ENCODE measurements around the gene SMIM33. TPM values are rescaled to one million over a fixed set of nuclear protein-coding genes. Genes with fewer than 3 reads are reported as not detected.

SMIM33 gene
- total RNA-seq, 1 experiment from 2014 or later = not detected

- Histone ChIP-seq H3K36me3 (ENCODE audit: insufficient read depth, low read length, poor library complexity, severe bottlenecking) (no peaks in the 10 kb centered on the region), H3K27me3 (replicated peaks; ENCODE audit: insufficient read depth, low read depth, low read length, poor library complexity) (no peaks in the 10 kb centered on the region), H3K4me3 (ENCODE audit: low read depth, low read length, poor library complexity, severe bottlenecking) (no peak overlapping the region), H3K9me3 (ENCODE audit: low read depth, low read length, poor library complexity, severe bottlenecking) (no peaks in the 10 kb centered on the region), H3K4me1 (ENCODE audit: insufficient read depth, low read length, poor library complexity, severe bottlenecking) (peaks cover 10% of the 10 kb centered on the region), H3K27ac (ENCODE audit: low read depth, low read length, poor library complexity, severe bottlenecking) (no peak overlapping the region)
- DNase-seq (ENCODE audit: low spot score) = no peak
- TF ChIP-seq, protein P1, sequence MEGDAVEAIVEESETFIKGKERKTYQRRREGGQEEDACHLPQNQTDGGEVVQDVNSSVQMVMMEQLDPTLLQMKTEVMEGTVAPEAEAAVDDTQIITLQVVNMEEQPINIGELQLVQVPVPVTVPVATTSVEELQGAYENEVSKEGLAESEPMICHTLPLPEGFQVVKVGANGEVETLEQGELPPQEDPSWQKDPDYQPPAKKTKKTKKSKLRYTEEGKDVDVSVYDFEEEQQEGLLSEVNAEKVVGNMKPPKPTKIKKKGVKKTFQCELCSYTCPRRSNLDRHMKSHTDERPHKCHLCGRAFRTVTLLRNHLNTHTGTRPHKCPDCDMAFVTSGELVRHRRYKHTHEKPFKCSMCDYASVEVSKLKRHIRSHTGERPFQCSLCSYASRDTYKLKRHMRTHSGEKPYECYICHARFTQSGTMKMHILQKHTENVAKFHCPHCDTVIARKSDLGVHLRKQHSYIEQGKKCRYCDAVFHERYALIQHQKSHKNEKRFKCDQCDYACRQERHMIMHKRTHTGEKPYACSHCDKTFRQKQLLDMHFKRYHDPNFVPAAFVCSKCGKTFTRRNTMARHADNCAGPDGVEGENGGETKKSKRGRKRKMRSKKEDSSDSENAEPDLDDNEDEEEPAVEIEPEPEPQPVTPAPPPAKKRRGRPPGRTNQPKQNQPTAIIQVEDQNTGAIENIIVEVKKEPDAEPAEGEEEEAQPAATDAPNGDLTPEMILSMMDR (conservative IDR thresholded peaks at IDR 0.05; ENCODE audit: low read depth, low read length) = no peak
- TF ChIP-seq EZH2 (IDR thresholded peaks at IDR 0.05; ENCODE audit: borderline replicate concordance, low read depth, low read length, poor library complexity, severe bottlenecking) = no peak
- CTCF ChIA-PET = no interaction called here
- BruUV-seq (replicated peaks) = no TSS peak
- POLR2A ChIA-PET (ENCODE audit: low non-redundant PET) = no interaction called here
- intact Hi-C loops (cut with micrococcal nuclease; ENCODE audit: unreplicated experiment) = no loop called here
Measured at GRCh38 chr5:139443831-139444453, 26.9 kb upstream of the SMIM33 start.

- H3K27me3 ChIP-seq (replicated peaks; ENCODE audit: insufficient read depth, low read depth, low read length, poor library complexity) = no peaks in the 10 kb centered on the region
- no peak for TF ChIP-seq EZH2 (IDR thresholded peaks at IDR 0.05; ENCODE audit: borderline replicate concordance, low read depth, low read length, poor library complexity, severe bottlenecking)
- TF ChIP-seq, protein P1 (conservative IDR thresholded peaks at IDR 0.05; ENCODE audit: low read depth, low read length) = no peak
- ChIA-PET CTCF (no interaction called here), POLR2A (ENCODE audit: low non-redundant PET) (no interaction called here)
- no peaks in the 10 kb centered on the region for H3K9me3 ChIP-seq (ENCODE audit: low read depth, low read length, poor library complexity, severe bottlenecking)
- H3K27ac ChIP-seq (ENCODE audit: low read depth, low read length, poor library complexity, severe bottlenecking) = no peak overlapping the region
- intact Hi-C loops (cut with micrococcal nuclease; ENCODE audit: unreplicated experiment) = no loop called here
- H3K36me3 ChIP-seq (ENCODE audit: insufficient read depth, low read length, poor library complexity, severe bottlenecking) = no peaks in the 10 kb centered on the region
- H3K4me3 ChIP-seq (ENCODE audit: low read depth, low read length, poor library complexity, severe bottlenecking) = no peak overlapping the region
- peaks cover 5% of the 10 kb centered on the region for H3K4me1 ChIP-seq (ENCODE audit: insufficient read depth, low read length, poor library complexity, severe bottlenecking)
- DNase-seq (ENCODE audit: low spot score) = no peak
- no TSS peak for BruUV-seq (replicated peaks)
Measured at GRCh38 chr5:139445325-139446170, 25.3 kb upstream of the SMIM33 start.

DNA sequence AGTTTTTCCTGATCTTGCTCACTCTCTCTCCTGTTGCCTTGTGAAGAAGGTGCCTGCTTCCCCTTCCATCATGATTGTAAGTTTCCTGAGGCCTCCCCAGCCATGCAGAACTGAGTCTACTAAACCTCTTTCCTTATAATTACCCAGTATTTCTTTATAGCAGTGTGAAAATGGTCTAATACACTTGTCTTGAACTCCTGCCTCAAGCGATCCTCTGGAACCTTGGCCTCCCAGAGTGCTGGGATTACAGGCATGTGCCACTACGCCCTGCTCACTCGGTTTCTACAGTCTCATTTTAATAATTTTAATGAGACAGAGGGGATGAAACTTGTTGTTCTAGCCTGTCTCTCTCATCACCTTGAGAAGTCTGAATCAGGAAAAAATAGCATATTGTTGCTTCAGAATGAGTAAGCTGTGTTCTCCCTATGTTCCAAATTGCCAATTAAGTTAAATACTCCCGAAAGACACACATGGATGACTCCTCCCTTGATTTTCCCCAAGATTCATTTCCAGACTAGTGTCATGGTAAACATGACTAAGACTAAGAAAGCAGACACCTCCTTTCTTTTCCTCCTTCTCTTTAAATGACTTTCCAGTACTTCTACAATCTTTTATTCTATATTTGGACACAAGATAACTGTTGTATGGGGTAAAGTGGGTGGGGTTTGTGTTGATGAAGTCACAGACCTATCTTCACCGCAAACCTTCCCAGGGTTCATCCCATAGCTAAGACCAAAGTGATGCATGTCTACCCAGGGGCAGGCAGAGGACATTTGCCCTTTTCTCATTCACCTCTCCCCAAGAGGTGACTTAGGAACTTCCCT, 23.6 kb upstream of the SMIM33 start:
- Histone ChIP-seq H3K9me3 (ENCODE audit: low read depth, low read length, poor library complexity, severe bottlenecking) (no peaks in the 10 kb centered on the region), H3K4me3 (ENCODE audit: low read depth, low read length, poor library complexity, severe bottlenecking) (no peak overlapping the region), H3K27me3 (replicated peaks; ENCODE audit: insufficient read depth, low read depth, low read length, poor library complexity) (no peaks in the 10 kb centered on the region), H3K4me1 (ENCODE audit: insufficient read depth, low read length, poor library complexity, severe bottlenecking) (peaks cover 5% of the 10 kb centered on the region), H3K36me3 (ENCODE audit: insufficient read depth, low read length, poor library complexity, severe bottlenecking) (no peaks in the 10 kb centered on the region), H3K27ac (ENCODE audit: low read depth, low read length, poor library complexity, severe bottlenecking) (no peak overlapping the region)
- POLR2A ChIA-PET (ENCODE audit: low non-redundant PET) = no interaction called here
- no TSS peak for BruUV-seq (replicated peaks)
- no peak for DNase-seq (ENCODE audit: low spot score)
- CTCF ChIA-PET = no interaction called here
- intact Hi-C loops (cut with micrococcal nuclease; ENCODE audit: unreplicated experiment) = no loop called here
- TF ChIP-seq, protein P1 (conservative IDR thresholded peaks at IDR 0.05; ENCODE audit: low read depth, low read length) = no peak
- no peak for TF ChIP-seq EZH2 (IDR thresholded peaks at IDR 0.05; ENCODE audit: borderline replicate concordance, low read depth, low read length, poor library complexity, severe bottlenecking)
